Sigmoid colon (tissue), 4 donors: ENCODE results near the gene STEAP3.

Source experiments
- EP300 ChIP-seq, 4 donors: sonication (generic); formaldehyde crosslinking; IDR thresholded peaks; one replicate each; pipeline ENCODE4 v1.6.1; 2017; ENCODE audit warnings: antibody characterized with exemption in 4 of 4
- POLR2A ChIP-seq, 2 donors: fragments of 450-650 bp; IDR thresholded peaks; one replicate each; pipeline ENCODE4 v1.6.1; 2016; ENCODE audit warnings: antibody characterized with exemption in 2 of 2, mild to moderate bottlenecking in 2 of 2, moderate library complexity in 2 of 2

GRCh38 chr2:119301413-119301812, 77.8 kb downstream of the STEAP3 start:
- TF ChIP-seq POLR2A (IDR thresholded peaks at IDR 0.05) (no peak), EP300 (IDR thresholded peaks at IDR 0.05) (no peak)
